ENCODE results near the gene PEPD. TPM values are rescaled to one million over a fixed set of nuclear protein-coding genes. Genes with fewer than 3 reads are reported as not detected.

PEPD gene
- total and polyA plus RNA-seq, 2 of the 4 experiments (the other 2 are of a cell fraction), result 36.7 to 88.4 TPM

- WGBS, 2 experiments (ENCODE audit: extremely low coverage in 2 of 2, insufficient read length in 1 of 2), result 80% methylated on average over 1 of the region's 9 CpGs; no CpG with 5 or more reads in 1 of the 2 experiments
- Histone ChIP-seq H2AFZ (replicated peaks; ENCODE audit: low read length, poor library complexity) (no peak overlapping the region), H3K56ac (ENCODE audit: extremely low read depth, insufficient read depth, low read length) (no peak overlapping the region), H3K14ac (replicated peaks; ENCODE audit: low read depth, low read length) (no peak overlapping the region; the same call in 1 of the 2 replicates), H3K9ac (ENCODE audit: low read depth, low read length) (peak overlapping the region; percentile 95; the same call in 1 of the 2 replicates), H3K4me1 (ENCODE audit: control insufficient read depth, insufficient read depth, low read length) (peaks cover 8% of the 10 kb centered on the region), H2BK5ac (ENCODE audit: low read depth, low read length, poor library complexity, severe bottlenecking) (no peak overlapping the region), H3K27me3 (ENCODE audit: control insufficient read depth, insufficient read depth, low read length) (0 out of 2 replicates have a peak, but pooled peaks cover 3% of the 10 kb centered on the region), H3K27ac (ENCODE audit: insufficient read depth, low read length) (no peak overlapping the region), H4K91ac (ENCODE audit: insufficient read depth, low read depth, low read length) (no peak overlapping the region), H2BK15ac (ENCODE audit: low read depth, low read length) (no peak overlapping the region), H2BK120ac (ENCODE audit: low read depth, low read length) (no peak overlapping the region), H3K18ac (ENCODE audit: low read depth, low read length) (no peak overlapping the region), H3K4ac (ENCODE audit: low read depth, low read length) (peak overlapping the region; percentile 61; the same call in 1 of the 2 replicates), H3K9me3 (ENCODE audit: control insufficient read depth, insufficient read depth, low read length) (no peaks in the 10 kb centered on the region), H2BK20ac (ENCODE audit: low read depth, low read length) (no peak overlapping the region), H3K36me3 (ENCODE audit: control insufficient read depth, insufficient read depth, low read length) (peaks cover 6% of the 10 kb centered on the region), H4K20me1 (ENCODE audit: insufficient read depth, low read length) (peaks cover 61% of the 10 kb centered on the region), H2AK5ac (ENCODE audit: low read depth, low read length) (peak overlapping the region; percentile 18; the same call in 1 of the 2 replicates), H3K23ac (ENCODE audit: low read depth, low read length) (peak overlapping the region; percentile 64), H4K8ac (ENCODE audit: low read depth in 2 of 2, low read length in 2 of 2) (no peak overlapping the region), H3K9me1 (ENCODE audit: insufficient read depth, low read length) (peaks cover 30% of the 10 kb centered on the region), H4K5ac (ENCODE audit: low read depth, low read length) (no peak overlapping the region), H2AK9ac (replicated peaks; ENCODE audit: low read depth, low read length, poor library complexity) (no peak overlapping the region), H3K4me2 (ENCODE audit: low read depth, low read length) (peak overlapping the region; percentile 76), H3K79me1 (ENCODE audit: low read depth in 1 of 2, low read length in 2 of 2) (peaks cover 18 to 54% of the 10 kb centered on the region in 2 experiments), H3K4me3 (ENCODE audit: insufficient read depth, low read depth, low read length) (peak overlapping the region; percentile 12)
- BruUV-seq (replicated peaks), result no TSS peak
- no peak for ATAC-seq (ENCODE audit: low read depth)
- DNase-seq, result no peak
- TF ChIP-seq CHD1 (IDR thresholded peaks at IDR 0.05; ENCODE audit: low read depth, low read length), result 0 out of 2 replicates have a peak, but pooled peaks have one; percentile 22
- TF ChIP-seq NFE2L2 (IDR thresholded peaks at IDR 0.05; ENCODE audit: low read depth, low read length), result no peak
- POLR2A ChIA-PET (ENCODE audit: unreplicated experiment), result no interaction called here
- in situ Hi-C loops (cut with MboI; ENCODE audit: low sequenced_read_pairs) (no loop called here), intact Hi-C loops (cut with micrococcal nuclease) (no loop called here), dilution Hi-C loops (cut with HindIII; ENCODE audit: low sequenced_read_pairs, unreplicated experiment) (no loop called here)
- CTCF ChIA-PET, result no interaction called here
These were observed 146.3 kb downstream of the PEPD start for GRCh38 chr19:33375156-33375836.
